Measurements from ENCODE around the gene DEGS2.

DEGS2 gene

GRCh38 chr14:100130521-100130920, 28.9 kb downstream of the DEGS2 start:
- DNase-seq, result no peak

GRCh38 chr14:100129161-100129589, 30.3 kb downstream of the DEGS2 start:
- DNase-seq, result no peak

DNA sequence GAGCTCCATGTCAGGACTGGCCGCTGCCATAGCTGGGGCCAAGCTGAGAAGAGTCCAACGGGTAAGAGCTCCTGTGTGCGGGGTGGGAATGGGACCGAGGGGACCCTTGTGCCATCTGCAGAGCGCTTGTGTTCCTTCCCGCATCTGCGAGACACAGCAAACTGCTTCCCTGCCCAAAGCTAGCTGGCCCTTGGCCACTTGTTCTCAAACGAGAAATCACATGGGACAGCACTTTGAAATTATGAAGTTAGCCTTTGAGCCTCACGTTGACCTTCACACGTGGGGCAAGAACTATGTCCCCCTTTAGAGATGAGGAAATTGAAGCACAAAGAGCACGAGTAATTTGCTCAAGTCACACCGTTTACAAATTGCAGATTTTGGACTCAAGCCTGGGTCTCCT, 30.8 kb downstream of the DEGS2 start:
- no peak for DNase-seq

GRCh38 chr14:100127853-100128455, 31.5 kb downstream of the DEGS2 start:
- DNase-seq, result no peak

GRCh38 chr14:100126401-100126800, 33.0 kb downstream of the DEGS2 start:
- DNase-seq, result no peak

DNA sequence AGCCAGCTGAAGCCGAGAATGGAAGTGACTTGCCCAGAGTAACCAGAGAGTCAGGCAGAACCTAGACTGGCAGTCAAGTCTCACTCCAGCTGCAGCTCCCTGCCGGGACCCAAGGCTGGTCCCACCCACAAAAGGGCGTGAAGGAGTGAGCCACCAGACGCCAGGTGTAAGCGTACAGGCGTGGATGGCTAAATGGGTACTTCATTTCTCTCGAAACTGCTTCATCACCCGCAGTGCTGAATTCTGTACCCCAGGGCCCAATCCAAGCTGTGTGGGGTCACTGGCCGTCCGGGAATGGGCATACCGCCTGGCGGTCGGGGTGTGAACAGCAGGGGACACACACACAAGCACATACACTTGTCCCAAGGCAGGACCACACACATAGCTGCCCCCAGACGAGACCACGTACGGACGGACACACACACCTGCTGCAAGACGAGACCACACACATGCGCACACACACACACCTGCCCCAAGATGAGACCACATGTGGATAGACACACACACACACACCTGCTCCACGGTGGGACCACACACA, 34.8 kb downstream of the DEGS2 start:
- DNase-seq, result no peak

DNA sequence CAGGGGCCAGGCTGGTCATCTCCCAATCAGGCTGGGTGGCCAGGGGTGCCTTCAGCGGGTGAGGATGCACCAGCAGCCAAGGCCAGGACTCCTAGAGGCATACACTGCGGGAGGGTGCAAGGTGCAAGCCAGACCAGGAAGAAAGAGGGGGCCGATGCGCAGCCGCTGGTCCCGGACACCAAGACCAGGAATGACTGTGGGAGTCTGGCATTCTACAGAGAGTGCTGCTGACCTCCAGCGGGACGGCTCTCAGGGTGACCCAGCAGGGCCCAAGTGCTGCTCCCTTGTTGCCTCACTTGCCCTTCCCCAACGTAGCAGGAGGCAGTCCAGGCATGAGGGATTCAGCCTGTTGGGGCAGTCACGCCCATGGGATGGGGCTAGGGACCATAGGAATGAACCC, 35.8 kb downstream of the DEGS2 start:
- DNase-seq, result no peak

DNA sequence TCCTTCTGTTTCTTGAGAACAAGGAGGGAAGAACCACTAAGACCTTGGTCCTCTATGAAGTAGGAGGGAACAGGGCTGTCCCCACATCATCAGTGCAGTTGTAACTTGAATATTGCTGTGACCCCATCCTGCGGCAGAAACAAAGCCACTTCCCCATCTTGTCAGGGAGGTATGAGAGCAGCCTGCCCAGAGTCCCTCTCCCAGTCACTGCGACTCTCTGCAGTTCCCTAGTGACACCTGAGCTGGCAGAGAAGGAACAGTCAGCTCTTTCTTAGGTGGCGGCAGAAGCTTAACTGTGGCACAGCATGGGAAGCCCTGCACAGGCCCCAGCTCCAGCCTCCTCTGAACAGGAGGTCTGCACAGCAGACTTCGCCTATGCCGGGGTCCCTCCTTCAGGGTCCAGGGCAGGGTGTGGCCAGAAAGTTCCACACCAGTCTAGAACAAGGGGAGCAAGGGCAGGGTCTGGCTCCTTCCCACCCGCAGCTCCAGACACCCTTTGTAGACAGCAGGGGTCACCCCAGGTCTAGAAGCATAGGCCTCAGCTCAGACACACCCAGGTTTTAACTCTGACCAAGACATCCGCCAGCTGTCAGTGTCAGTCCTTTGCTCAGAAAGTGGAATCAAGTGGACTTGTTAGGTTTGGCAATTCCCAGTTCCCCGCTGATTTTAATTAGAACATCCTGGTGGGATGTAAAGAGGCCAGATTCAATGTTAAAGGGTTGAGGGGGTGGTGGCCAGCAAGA, 36.8 kb downstream of the DEGS2 start:
- DNase-seq, result no peak

DNA sequence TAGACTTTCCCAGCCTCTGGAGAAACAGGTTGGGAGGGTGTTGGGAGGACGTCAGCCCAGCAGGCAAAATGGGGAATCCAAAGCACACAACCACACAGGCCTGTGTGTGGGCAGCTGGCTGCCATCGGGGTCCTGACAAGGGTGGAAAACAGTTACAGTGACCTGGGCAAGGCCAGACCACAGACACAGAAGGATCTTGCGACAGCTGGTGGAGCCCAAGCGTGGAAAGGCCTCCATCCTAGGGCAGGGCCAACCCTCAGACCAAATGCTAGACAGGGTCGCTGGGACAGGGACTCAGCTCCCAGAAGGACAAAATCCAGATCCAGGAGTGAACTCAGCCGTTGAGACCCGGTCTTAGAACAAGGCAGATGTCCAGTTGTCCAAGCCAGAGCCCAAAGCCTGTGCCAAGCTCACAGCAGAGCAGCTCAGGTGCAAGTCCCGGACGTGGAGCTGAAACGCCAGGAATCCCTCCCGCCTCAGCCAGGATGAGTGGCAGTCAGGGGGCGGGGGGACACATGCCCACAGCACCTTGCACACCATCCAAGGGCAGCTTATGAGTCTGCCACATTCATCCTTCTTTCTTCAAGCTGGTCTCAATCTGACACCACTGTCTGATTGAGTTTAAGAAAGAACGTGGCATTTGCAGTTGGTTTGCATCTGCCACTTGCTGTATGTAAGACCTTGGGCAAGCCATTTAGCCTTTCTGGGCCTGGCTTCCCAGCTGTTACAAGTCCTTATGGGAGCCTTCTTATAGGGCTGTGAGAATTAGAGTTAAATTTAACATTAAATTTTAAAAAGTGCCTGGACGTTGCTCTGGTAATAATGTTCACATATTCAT, 37.6 kb downstream of the DEGS2 start:
- DNase-seq, result no peak

DNA sequence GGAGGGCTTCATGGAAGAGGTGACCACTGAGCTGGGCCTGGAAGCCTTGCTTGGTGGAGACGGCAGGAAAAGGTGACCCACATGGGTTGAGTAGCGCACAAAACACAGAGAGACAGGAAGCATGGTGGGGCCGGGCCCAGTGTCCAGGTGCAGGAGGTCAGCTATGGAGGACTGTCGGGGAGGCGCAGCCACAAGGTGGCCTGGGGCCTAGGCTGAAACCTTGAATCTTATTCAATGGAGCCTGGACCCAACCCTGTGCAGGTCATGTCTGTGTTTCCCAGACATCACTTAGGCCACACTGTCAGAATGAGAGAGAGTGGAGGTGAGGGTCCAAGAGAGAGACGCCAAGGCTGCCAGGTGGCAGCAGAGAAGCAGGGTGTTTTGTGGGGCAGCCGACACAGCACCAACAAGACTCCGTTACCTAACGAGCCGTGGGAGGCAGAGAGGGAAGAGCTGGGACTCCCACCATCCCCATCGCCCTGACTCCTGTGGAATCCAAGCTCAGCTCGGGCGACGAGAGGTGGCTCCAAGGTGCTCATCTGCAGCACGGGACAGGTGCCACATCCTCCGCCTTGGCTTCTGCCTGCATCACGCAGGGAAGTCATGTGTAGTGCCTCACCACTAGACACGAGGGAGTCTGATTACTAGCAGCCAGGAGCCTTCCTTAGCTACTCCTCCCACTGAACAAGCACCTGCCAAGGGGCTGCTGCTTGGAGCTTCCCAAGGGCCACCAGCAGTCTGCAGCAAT, 38.7 kb downstream of the DEGS2 start:
- DNase-seq, result no peak

- DNase-seq, result no peak
These were observed 40.2 kb downstream of the DEGS2 start for GRCh38 chr14:100119251-100119650.

- no peak for DNase-seq
These were observed 40.9 kb downstream of the DEGS2 start for GRCh38 chr14:100118396-100119011.

GRCh38 chr14:100117633-100118395, 41.6 kb downstream of the DEGS2 start:
- DNase-seq, result peak; percentile 22

DNA sequence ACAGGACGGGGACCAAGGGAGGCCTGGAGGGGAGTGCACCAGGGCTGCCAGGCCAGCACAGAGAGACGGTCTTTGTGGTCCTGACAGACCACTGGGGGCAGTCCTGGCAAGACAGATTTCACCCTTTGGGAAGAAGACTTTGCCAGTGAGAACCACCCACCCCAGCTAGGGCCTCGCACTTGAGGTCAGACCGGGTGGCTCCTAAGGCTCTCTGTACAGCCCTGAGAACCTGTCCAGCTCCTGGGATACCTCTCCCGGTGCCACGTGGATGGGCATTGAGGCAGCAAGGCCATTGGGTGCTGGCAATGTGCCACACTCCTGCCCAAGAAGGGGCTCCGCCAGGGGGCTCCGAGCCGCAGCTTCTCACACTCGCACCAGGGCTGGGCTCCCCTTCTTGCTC, 42.4 kb downstream of the DEGS2 start:
- DNase-seq, result no peak

- DNase-seq, result no peak
These were observed 43.3 kb downstream of the DEGS2 start for GRCh38 chr14:100116134-100116533.

DNA sequence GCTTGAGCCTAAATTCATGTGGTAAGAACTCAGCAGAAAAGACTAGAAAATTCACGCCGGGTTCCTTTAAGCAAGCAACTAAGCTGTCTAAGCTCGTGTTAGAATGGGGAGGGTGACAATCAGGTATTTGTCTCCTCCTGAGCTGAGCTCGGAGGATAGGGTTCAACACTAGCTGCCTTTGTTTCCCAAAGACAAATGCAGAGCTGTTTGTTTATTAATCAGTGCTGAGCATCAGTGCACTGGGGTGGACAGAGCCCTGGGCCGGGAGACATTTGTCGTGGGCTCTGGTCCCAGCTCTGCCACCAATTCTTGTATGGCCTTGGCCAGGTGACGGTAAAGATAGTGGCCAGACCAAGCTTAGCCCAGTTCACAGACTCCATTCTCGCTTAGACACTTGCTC, 43.7 kb downstream of the DEGS2 start:
- DNase-seq, result no peak

DNA sequence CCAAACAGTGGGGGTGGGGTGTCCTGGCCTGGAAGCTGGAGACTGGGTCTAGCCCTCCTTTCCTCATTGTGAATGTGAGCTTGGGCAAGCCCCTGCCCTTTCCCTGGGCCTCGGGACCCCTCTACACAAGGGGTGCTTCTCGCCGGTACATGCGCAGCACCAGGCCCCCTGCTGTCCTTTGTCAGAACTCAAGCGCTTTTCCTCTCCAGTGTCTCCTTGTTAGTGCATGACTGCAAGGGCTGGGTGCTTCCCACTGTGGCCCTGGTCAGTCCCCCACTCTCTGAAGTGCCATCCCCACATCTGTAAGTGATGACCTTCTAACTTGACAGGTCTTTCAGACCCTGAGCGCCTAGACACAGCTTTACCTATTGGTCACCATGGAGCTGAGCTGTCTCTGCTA, 44.2 kb downstream of the DEGS2 start:
- no peak for DNase-seq

DNA sequence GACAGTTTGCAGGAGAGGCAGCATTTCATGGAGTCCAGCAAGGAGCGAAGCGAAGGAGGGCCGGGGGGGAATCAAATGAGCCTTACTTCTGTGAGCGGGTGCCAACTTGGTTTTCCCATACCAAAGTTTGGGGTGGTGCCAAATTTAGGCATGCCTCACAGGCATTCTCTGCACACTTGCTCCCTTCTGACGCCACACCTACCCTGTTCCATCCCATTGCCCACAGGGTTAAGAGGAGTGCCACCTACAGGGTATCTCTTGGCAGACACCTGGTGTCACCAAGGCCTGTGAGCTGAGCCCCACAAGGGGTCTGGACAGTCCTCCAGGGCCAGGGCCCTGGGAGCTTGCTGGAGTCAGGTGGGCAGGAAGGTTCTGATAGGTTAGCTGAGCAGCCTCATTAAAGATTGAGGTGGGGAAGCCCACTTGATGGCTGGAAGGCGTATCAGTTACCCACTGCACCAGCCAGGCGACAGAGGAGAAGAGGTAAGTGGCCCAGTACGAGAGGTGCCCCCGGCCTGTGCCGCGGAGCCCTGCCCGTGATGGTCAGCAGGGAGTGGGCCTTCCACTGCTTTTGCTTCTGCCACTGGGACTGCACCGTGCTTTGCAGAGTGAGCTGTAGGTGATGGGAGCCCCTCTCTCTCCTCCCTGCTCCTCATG, 45.2 kb downstream of the DEGS2 start:
- no peak for DNase-seq

- no peak for DNase-seq
These were observed 47.3 kb downstream of the DEGS2 start for GRCh38 chr14:100111931-100112704.

GRCh38 chr14:100110816-100111215, 48.6 kb downstream of the DEGS2 start:
- no peak for DNase-seq

Data from suppressor macrophage treated with lipopolysaccharide for 4 hours (primary cell).